Hepatic stellate cell (primary cell): Measurements from ENCODE around the gene POLR1G.
"Not testable (repeated sequence)": the region's sequence is repeated elsewhere in the genome, so short reads cannot be mapped to it uniquely, and the experiment has no call there.

Source experiments
- DNase-seq: peaks from one replicate; pipeline ENCODE4 v3.0.0; 2011; ENCODE audit warnings: low spot score

POLR1G gene

DNA sequence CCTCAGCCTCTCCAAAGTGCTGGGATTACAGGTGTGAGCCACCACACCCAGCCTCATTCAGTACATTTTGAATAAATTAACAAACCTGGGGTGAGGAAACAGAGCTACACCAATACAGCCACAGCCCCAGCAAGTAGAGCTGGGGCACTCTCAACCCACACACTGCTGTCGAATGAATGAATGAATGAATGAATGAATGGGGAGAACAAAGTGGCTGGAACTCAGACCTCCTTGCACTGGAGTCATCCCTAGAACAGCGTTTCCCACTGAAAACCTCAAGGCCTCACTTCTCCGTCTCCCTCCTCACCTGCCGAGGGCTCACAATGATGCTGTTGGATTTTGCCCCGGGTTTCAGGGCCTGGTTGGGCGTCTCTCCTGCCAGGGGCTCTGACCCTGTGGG, 14.4 kb downstream of the POLR1G start:
- DNase-seq, result no peak

DNA sequence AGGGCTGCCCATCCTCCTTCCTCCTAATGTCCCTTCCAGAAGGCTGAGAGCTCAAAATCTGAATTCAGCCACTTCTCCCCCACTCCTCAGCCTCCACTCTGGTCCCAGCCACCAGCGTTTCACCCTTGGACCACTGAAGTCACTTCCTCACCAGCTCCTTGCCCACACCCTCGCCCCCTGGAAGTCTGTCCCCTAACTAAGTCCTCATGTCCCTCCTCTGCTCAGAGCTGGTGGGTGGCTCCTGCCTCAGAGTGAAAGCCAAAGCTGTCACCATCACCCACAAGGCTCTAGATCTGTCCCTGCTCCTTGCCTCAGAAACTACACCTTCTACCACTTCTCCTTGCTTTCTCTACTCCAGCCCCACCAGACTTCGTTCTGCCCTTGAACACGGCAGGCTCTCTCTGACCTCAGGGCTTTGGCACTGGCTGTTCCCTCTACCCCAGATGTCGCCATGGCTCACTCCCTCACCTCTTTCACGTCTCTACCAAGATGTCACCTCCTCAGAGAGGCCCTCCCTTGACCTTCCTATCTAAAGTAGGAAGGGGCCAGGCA, 15.6 kb downstream of the POLR1G start:
- no peak for DNase-seq

DNA sequence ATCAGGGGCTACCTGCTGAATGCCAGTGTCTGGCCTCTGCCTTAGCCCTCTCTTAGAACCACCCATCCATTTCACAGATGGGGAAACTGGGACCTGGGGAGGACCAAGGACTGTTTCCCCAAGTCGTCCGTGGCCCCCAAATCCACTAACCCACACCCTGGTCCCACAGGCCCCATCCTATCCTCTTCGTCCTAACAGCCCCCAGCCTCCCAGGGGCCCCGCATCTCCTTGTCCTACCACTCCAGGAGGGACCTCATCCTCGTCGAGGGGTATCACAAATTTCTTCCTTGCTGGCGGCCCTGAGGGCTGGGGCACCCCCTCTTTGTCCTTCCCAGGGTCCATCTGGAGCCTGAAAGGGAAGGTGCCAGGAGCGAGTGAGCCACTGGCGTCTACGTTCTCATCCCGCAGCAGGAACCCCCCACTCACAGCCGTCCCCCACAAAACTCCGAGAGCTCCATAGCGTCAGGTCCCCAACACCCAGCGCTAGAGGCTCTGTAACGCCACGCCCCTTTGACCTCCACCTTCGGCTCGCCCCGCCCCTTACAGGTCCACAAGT, 16.7 kb downstream of the POLR1G start:
- no peak for DNase-seq

DNA sequence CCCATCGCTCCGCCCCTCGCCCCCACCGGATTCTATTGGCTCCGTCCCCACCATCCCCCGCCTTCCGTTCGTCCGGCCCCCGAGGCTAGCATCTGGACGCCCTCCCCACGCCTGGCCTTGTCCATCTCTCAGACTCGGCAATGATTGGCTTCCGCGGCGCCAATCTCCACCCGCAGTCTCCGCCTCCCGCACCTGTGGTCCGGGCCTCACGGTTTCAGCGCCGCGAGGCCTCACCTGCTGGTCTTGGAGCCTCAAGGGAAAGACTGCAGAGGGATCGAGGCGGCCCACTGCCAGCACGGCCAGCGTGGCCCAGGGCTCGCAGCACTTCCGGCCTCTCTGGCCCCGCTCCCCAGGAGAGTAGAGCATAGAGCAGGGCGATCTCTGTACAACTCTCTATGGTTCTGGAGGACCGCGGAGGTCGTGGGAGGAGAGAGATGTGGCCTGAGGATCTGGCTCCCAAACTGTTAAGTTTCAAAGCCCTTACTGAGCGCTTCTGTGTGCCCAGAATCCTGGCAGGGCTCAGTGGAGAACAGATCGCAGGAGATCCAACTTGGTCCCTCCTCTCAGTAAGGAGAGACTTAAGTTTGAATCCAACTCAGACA, 17.2 kb downstream of the POLR1G start, which contains the start of gene ERCC1:
Gene ERCC1 (minus strand): TSS at position 329 of the 602 bp plus-strand sequence. CDS start 543 bp downstream, outside the sequence.
- DNase-seq, result peak; percentile 98

DNA sequence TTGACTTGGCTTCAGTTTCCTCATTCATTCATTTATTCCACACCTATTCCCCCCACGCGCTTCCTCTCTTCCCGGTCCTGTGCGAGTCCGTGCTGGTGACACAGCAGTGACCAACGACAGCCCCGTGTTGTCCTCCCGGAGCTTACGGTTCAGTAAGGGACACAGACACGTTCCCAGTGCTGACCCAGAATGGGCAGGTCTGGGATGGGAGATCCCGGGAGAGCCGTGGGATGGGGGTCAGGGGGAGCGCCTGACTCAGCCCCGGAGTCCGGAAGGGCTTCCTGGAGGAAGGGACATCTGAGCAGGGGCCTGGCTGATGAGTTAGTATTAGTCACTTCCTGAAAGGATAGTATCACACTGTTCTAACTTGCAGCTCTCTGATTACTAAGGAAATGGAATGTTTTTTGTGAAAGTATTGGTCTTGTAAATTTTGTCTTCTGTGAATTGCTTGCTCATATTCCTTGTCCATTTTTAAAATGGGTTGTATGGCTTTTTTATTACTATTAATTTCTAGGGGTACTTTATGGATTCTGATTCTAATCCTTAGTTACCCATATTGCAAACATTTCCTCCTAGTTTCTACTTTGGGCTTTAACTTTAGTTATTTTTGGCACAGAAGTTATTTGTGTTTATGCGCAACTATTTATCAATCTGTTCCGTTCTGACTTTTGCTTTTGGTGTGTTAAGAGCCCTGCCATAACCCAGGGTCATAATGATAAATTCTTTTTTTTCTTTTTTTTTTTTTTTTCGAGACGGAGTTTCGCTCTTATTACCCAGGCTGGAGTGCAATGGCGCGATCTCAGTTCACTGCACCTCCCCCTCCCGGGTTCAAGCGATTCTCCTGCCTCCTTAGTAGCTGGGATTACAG, 18.0 kb downstream of the POLR1G start:
- DNase-seq, result peak; percentile 89

DNA sequence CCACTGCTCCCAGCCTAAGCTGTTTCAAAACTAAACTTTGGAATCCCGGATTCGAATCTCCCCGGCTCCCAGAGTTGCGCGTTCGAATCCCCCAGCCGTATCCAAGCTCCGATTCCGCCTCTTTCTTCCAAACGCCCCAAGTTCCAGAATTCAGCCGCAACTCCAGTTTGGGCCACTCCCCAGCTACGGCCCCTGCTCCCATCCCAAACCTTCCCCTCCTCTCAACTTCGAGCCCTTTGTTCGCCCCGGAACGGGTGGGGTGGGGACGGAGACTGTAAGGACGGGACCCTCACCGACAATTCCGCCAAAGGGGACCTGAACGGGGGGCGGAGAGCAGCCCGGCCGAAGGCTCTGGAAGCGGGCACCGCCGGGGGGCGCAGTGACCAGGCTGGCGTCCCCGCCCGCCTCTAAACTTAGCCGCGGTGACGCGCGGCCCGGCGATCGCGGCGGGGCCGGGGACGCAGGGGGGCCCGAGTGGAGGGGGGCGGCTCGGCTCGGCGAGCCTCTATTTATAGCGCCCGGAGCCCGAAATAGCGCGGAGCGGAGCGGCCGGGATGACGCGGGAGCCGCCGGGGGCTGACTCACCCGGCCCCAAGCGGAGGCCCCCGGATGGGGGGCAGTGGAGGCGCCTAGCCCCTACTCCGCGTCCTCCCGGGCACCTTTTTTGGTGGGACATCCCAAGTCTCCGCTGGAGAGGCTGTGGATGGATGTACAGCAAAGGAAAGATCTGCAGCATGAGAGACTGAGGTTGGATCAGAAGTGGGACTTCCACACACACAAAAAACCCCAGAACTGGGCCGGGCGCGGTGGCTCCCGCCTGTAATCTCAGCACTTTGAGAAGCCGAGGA, 22.2 kb downstream of the POLR1G start:
- DNase-seq, result peak; percentile 83

DNA sequence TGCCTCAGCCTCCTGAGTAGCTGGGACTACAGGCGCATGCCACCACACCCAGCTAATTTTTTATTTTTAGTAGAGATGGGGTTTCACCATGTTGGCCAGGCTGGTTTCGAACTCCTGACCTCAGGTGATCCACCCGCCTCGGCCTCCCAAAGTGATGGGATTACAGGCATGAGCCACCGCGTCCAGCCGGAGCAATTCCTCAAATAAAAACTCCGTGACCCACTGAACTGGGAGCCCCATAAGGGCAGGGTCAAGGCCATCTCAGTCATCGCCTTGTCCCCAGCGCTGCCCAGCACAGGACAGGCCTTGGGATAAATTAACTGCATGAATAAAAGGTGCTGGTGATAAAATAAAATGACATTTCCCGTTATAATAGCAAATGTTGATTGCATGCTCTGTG, 23.5 kb downstream of the POLR1G start:
- DNase-seq, result not testable (repeated sequence)

DNA sequence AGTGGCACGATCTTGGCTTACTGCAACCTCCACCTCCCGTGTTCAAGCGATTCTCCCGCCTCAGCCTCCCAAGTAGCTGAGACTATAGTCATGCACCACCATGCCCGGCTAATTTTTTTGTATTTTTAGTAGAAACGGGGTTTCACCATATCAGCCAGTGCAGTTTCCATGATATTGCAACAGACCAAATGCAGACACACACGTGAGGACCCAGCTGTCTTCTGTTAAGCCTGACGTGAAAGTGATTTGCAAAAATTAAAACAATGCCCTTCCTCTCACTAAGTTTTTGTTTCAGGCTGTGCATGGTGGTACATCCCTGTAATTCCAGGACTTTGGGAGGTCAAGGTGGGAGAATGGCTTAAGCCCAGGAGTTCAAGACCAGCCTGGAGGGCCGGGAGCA, 24.6 kb downstream of the POLR1G start:
- DNase-seq, result not testable (repeated sequence)

DNA sequence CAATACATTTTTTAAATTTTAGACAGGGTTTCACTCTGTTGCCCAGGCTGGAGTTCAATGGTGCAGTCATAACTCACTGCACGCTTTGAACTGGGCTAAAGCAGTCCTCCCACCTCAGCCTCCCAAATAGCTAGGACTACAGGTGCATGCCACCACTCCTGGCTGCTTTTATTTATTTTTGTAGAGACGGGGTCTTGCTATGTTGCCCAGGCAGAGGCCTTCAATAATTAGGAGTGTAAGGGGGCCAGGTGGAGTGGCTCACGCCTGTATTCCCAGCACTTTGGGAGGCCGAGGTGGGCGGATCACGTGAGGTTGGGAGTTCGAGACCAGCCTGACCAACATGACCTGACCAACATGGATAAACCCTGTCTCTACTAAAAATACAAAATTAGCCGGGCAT, 26.1 kb downstream of the POLR1G start:
- not testable (repeated sequence) for DNase-seq

DNA sequence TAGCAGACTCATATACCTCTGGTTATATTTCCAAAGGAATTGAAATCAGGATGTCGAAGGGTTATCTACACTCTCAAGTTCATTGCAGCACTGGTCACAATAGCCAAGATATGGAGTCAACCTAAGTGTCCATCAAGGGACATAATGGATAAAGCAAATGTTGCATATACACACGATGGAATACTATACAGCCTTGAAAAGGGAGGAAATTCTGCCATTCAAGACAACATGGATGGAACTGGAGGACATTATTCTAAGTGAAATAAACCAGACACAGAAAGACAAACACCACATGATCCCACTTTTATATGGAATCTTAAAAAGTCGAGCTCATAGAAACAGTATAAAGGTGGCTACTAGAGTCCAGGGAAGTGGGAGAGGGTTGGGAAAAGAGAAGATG, 30.9 kb downstream of the POLR1G start:
- no peak for DNase-seq

DNA sequence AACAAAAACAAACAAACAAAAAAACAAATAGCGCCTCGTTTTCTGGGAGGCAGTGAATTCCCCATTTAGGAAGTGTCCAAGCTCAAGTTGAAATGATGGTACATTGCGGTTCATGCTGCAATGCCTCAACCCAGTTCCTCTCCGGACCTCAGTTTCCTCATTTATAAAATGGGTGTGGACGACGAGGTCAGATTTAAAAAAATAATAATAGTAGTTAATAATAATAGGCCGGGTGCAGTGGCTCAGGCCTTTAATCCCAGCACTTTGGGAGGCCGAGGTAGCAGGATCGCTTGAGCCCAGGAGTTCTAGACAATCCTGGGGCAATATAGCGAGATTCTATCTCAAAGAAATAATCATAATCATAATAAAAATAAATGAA, 32.7 kb downstream of the POLR1G start:
- no peak for DNase-seq

DNA sequence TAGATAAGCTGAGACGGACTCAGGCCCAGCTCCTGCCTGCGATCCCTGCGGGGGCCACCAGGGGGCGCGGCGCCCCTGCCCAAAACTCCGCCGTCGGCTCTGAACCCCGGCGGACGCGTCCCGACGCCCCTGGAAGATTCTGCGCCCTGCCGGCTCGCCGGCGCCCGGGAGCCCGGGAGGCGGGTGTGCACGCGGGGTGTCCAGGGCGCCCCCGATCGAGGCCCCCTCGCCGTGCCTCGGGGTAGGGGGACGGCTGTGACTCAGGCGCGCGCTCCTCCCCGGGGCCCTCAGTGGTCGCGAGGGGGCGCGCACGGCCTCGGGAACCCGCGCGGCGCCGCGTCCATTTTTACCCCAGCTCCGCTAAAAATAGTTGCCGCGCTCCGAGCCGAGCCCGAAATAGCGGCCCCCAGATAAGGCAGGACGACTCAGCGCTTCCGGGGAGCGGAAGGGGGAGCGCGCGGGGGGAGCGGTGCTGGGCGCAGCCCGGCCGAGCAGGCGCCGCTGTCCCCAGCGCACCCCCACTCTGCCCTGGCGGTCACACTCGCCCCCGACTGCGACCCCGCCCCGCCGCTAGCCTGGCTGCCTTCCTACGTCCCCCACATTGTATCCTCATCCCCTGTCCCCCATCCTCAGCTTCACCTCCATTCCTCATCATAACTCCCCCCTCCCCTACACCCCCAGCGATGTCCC, 33.3 kb downstream of the POLR1G start:
- peak; percentile 86 for DNase-seq

DNA sequence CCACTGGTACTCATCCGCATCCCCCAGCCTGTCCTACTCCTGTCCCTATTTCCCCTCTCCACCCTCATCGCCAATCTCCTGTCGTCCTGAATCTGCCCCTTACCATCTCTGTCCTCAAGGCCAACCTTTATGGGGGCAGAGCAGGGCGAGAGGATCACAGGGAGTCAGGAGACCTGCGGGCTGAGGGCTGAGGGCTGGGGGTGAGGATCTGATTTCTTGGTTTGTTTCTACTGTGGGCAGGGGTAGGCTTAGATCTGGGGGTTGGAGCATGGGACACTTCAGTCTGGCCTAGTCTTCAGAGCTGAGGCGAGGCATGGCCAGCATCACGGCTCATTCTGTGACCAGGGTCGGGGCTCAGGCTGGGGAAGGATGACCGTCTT, 33.8 kb downstream of the POLR1G start:
- DNase-seq, result no peak

DNA sequence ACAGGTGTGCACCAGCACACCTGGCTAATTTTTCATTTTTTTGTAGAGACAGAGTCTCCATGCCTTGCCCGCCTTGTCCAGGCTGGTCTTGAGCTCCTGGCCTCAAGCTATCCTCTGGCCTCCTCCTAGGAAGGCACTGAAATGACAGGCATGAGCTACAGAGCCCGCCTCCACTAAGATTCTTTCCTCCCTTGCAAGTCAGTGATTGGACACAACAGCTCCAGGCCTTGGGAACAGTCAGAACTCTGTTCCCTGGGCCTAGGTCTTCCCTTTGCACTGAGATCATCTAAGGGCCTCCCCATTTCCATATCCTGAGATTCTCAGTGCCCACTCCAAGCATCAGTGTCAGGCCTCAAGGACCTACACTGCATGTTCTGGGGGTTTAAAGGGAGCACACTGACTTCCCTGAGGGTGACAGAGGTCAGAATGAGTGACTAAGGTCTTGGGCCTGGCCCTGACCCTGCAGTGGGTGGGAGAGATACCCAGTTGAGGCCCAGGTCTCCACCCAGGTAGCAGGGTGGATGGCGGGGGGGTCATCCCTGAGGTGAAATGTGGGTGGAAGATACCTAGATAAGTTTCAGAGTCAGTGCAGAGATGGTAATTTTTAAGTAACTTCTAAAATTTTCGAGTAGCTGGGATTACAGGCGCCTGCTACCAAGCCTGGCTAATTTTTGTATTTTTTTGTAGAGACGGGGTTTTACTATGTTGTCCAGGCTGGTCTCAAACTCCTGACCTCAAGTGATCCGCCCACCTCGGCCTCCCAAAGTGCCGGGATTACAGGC, 34.6 kb downstream of the POLR1G start:
- DNase-seq, result peak; percentile 66

DNA sequence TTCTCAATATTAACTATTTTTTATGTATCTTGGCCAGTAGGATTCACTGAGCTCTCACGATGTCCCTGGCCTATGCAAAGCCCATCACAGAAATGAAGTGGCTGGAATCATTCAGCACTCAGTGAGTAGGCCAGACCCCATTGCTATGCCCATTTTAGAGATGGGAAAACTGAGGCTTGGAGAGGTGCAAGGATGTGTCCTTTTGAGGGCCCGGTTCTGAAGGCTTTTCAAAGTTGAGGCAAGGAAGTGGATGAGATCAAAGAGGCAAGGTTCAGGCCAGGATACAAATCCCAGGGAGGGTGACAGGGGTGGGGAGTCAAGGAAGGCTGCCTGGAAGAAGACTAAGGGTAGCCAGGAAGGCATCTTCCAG, 35.9 kb downstream of the POLR1G start:
- DNase-seq, result no peak

DNA sequence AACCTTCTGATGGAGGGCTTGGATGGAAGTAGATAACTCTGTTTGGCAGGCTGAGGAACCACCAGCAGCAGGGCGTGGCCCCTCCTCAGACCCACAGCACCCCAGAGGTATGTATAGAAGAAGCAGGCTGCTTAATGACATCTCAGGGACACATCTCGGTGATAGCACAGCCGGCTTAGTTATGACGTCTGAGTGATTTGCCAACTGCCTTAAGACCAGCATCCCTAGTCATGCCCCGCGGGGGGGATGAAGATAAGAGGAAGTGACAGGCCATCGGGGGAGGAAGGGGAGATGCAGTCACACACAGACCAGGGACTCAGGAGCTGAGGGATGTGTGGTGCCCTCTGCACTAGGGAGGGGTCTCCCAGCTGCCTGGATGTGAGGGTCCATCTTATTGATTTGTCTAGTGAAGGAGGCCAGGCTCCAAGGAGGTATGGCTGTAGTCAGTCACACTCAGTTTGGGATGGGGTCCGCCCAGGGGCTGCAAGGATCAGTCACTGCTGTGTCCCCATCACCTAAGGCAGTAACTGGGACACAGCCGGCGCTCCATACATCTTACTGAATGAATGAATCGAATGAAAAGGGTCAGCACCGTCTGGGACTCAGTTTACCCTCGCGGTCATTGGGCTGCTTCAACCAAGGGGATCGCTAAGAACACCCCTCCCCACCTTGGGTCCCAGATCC, 36.5 kb downstream of the POLR1G start:
- no peak for DNase-seq

DNA sequence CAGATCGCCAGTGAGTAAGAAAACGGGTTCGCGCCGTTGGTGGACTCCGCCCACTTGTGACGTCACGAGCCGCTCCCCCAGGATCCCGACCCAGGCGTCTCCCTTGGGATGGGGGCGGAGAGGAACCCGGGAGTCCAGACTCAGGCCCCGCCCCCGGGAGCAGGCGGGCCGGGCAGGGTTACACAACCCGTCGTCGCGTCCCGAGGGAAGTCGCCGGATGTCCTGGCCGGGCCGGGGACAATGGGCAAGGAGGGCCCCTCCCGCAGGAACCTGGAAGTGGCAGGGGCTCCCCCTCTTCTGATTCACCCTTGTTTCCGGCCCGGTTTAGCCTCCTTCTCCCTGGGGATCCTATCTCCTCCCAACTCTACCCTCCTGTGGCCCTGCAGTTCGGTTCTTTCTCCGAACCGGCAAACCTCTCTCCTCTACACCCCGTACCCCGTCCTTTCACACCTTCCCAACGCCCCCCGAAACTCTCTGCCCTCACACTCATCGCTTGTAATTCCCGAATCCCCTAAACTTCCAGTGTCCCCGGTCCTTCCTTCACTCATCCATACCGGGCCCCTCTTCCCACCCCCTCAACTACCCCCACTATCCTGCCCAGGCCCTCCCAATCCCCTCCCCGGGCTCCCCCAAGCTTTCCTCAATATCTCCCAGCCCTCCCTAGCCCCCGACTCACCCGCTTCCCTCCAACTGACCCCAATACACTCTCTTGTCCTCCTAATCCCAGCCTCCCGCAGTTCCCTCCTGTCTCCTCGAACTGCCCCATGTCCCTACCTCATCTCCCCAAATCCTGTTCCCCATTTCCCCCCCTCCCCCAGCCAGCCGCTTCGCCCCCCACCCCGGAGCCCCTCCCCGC, 37.2 kb downstream of the POLR1G start:
- peak; percentile 96 for DNase-seq

DNA sequence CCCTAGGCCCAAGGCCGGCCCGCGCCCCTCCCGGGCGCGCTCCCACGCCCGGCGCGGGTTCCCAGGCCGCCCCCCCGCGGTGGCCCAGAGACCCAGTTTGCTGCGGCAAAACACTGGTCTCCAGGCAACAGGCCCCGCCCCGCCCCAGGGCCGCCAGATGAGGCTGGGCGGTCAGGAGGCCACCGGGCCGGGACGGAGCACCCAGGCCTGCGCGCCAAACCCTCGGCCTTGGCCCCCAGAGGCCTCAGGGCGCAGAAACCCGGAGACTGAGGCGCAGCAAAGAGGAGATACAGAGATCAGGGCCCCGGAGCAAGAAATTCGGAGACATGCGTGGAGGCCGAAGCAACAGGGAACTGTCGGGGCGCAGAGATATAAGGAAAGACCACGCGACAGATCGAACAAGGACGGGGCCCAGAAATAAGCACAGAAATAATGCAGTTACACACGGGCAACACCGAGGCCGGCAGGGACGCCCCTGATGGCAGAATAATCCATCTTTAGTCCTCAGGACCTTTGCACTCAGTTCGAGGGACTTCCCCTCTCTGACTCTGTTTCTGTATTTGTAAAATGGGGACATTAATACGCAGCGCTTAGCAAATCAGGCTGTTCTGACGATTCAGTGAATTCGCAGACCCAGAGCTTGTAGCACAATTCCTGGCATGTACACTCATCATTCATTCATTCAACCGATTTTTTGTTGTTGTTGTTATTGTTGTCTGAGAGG, 38.0 kb downstream of the POLR1G start:
- peak; percentile 89 for DNase-seq
